ENCODE results near the gene WWOX.

DNA sequence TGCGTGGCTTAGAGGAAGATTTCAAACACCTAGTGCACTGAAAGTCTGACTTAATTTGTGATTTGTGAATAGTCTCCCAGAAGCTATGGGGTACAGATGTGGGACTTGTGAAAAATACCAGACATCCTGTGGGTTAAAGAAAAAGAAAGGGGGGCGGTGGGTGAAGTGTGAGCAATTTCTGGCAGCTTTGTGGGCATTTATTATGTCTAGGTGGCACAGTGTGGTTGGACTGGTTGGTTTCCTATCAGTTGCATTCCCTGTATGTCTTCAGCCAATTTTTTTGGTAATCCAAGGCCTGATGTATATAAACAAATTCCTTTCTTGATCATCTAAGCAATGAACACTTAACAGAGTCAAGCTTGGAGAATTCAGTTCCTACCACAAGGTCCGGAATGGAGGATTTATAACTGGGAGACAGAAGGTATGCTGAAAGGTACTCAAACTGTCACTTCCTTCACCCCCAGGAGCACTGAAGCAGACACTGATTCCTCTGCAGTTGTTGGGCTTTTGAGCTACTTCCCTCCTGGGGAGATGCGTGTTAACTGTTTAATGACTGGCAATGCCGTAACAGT is 211.6 kb downstream of the WWOX start:
- TF ChIP-seq POLR2A (IDR thresholded peaks at IDR 0.05; ENCODE audit: low read depth, low read length), result no peak
- TF ChIP-seq SPI1 (IDR thresholded peaks at IDR 0.05; ENCODE audit: low read depth, low read length), result no peak
- no peak for TF ChIP-seq POLR2AphosphoS5 (IDR thresholded peaks at IDR 0.05; ENCODE audit: low read depth, low read length)
- TF ChIP-seq TAF1 (IDR thresholded peaks at IDR 0.05; ENCODE audit: low read depth, low read length), result no peak
- no peak for TF ChIP-seq POU2F2 (IDR thresholded peaks at IDR 0.05; ENCODE audit: low read depth, low read length)

Measured in GM12891 (cell line).